Stimulated activated CD4-positive, alpha-beta T cell treated with anti-CD3 and anti-CD28 coated beads, Interleukin-4, amount 100 ng/mL, for 24 hours (primary cell): ENCODE data around the gene FFAR4.

ENCODE experiments used
- DNase-seq: peaks from one replicate; pipeline ENCODE4 v3.0.0-alpha.2; 2020

Gene FFAR4

DNA sequence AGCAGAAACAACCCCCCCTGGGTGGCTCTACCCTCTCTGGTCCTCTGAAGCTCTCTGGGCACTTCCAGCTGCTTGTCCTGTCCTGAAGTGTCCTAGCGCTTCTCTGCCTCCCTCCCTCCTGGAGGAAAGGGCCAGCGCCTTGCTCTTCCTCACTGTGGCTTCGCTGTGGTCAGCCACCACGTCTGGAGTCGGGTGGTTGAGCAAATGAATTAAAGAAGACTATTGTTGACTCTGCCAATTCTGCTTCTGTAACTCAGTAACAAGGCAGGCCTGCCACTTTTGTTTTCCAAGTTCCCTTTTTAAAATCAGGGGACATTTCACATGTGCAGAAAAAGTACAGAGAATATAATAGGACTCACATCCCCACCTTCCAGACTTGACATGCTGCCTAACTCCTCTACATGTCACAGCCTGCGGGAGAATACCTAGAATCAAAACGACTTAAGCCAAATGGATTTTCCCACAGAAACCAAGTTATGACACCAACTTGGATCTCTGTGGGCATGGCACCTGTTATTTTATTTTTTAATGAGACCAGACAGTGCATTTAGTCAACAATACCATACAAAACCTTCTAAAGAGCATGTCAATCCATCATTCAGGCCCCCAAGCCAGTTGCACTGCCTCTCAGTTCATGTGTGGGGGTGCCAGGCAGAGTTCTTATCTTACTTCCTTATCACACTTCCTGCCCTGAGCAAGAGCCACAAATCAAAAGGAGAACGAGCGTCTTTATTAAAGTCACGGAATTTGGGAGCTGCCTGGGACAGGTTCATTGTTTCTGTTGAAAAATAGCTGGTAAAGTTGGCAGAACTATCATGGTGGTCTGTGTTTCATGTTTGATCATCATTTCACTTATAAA is 6.8 kb downstream of the FFAR4 start:
- DNase-seq = no peak

DNA sequence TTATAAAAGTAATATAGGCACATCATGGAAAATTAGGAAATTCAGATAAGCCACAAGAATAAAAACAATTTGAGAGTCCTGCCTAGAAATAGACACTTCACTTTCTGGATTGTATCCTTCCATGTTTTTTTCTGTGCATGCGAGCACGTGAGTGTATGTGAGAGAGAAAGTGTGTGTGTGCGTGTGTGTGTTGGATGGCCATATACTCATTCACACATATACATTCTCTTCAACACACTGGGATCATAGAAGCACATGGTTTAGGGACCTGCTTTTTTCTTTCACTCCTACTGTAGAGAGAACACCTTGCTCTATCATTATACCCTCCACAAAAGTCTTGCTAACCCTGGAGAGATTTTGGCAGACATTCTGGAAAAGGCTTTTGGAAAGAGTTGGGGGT is 7.5 kb downstream of the FFAR4 start:
- DNase-seq = no peak

DNA sequence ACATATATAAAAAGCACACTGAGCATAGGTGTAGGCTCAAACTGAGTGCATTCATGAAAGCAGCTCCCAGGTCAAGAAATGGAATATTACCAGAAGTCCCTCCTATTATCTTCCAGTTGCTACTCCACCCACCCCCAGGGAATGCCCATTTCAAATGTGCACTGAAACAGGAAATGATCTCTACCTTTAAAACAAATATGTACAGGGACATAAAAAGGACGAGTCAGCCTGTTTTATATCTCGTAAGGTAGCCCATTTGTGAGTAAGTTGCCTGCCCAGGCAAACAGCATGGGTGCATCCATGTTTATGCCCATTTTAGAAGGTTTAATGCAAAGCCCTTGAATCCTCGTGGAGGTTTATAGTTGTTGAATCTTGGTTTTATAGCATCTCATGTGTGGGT is 10.4 kb downstream of the FFAR4 start:
- DNase-seq = no peak

DNA sequence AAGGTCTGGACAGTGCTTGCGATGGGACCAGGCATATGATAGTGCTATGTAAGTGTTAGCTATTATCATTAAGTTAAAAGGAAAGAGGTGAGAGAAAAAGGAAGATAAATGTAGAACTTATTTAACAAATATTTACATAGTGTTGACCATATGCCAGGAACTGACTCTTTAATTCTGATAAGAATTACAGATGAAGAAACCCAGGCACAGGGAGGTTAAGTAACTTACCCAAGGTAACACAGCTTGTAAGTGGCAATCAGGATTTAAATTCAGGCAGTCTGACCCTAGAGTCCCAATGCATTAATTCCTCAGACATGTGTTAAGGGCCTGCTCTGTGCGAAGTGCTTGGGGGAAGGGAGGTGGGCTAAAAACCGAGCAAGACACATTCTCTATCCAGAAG is 11.1 kb downstream of the FFAR4 start:
- no peak for DNase-seq

DNA sequence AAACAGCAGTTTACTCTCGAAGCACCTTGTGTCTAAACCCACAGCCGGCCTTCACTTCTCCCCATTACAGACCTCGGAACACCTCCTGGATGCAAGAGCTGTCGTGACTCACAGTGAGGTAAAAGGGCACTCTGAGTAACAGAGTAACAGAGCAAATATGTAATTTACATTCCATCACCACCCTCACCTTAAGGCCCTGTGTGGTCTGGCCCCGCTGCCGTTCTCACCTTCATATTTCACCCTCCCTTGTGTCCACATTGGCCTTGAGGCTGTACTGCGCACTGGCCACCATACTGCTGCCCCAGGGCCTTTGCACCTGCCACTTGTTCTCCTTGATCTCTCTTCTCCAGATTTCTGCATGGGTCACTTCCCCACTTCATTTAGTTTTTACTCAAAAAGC is 12.6 kb downstream of the FFAR4 start:
- no peak for DNase-seq

DNA sequence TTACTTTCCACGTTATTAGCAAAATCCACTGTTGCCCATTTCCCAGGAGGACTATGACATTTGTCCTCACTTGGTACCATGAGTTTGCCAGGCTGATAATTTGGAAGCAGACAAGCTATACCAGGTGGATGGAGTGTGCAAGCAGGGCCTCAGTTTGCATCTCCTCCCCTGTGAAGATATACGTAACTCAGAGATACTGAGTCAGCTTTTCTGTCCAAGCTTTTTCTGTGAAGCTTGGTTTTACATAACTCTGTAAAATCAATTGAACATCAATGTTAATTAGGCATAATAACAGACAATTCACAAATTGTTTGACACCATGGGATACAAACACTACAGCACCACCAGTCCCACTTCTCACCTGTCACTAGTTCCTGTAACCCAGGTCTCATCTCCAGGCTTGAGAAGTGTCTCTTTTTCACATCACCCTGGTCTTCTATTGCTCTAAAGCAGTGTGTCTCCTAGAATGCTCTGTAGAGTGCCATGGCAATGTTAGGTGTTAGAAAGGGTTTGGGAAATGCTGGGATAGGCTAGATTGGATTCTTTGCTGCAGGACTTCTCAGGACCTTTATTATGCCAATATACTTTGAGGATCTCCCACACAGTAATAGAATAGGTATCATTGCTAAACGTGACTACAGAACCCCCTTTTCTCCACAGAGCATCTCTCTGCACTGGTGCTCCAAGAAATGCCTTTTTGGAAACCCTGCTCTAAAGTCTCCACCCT is 13.7 kb downstream of the FFAR4 start:
- no peak for DNase-seq

DNA sequence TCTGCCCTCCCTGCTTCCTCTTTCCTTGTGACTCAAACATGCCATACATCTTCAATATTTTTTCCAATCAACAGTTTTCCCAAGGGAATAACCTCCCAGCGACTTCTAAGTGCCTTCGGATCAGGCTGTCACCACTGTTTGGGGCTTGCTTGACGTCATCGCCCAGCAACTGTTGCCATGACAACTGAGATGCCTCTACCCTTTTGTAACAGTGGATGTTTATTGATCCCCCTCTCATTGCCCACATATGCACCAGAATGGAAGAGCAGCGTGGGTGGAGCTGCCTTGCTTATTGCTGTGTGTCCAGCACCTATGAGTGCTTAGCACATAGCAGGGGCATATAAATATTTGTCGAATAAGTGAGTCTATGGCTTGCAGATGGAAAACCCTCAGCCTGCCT is 14.4 kb downstream of the FFAR4 start:
- DNase-seq = no peak

DNA sequence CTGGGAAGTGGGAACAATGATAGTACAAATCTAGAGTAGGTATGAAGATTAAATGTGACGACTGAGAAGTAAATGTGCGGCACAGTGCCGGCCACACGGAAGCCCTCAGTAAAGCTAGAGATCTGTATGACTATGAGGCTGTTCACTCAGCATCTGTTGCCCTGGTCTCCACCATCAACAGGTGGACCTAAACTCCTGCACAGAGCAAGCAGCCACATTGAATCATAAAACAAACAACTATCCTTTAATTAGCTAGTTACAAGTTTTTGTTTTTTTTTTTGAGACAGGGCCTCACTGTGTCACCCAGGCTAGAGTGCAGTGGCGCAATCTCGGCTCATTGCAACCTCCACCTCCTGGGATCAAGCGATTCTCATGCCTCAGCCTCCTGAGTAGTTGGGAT is 18.0 kb downstream of the FFAR4 start:
- no peak for DNase-seq

DNA sequence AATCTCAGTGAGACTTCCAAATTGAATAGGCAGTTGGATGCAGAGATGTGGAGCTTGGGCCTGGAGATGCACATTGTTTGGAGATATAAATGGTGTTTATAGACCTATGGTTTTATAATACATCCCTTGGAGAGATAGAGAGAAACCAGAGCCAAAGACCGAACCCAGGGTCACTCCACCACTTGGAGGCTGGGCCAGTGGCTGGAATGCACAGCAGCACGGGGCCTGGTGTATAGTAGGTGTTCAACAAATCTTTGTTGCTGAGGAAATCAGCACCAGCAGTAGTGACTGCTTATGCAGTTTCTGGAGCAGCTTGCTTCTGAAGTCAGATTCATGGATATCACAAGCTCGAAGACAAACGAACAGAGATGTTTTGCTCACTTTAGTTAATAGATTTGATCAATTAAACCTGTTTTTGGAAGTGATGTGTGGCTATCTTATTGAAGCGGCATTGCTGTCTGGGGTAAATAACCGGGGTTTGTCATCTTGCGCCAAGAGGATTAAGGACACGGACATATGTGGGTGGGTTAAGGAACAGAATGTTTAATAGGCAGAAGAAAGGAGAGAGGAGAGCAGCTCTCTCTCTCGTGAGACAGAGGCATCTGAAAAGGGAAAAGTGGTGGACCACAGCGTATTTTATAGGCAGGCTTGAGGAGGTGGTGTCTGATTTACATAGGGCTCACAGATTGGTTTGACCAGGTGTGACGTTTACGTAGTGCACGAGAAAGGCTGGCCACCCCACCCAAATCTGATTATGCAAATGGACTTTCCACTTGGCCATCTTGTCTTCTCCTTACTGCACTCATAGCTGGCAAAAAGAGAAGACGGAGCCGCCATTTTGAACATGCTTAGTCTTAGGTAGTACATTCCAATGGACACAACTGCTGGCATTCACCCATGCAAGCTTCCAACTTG is 23.4 kb downstream of the FFAR4 start:
- no peak for DNase-seq

DNA sequence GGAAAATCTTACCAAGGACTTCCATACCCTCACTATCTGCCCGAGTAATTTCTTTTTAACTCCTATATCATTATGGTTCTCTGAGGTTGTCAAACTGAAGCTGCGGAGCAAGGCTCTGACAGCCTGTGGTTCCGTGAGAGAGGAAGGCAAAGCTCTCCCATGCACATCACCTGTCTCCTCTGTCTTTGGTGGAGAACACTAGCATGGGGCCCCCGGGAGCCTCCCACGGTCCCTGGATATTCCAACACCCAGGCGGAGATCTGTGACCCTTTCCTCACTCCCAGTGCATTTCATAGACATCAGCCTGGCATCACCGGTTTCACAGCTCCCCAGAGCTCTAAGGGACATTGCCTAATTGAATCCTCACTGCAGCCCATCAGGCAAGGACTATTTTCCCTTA is 24.2 kb downstream of the FFAR4 start:
- DNase-seq = no peak

DNA sequence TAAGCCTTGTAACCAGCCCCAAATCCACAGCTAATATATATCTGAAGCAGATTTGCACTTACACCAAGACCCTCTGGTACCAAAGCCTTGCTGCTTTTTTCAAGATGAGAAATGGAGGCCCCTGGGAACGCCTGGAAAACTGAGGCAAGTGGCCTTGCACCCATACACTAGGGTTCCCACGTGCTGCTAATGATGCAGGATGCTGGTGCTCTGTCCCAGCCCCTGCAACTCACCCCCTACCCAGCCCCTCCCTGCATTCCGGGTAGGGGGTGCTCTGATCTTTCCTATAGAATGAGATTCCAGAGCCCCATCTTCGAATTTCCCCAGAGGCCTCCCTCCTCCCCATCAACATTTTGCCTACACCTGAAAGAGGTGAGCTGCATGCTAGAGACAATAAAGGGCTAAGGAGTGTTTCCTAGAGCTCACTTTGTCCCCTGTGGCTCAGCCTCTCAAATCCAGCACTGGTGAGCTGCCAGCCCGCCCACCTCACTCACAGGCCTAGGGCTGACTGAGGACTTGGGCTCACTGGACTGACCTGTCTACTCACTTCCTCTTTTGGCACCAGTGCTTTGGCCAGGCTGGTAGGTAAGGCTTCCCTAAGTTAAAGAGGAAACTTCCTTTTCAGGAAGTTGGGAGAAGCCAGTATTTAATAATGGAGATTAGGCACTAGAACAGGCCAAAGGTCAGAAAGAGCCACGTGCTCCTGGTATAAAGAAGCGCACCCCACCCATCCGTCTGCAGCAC is 24.8 kb downstream of the FFAR4 start:
- DNase-seq = no peak

DNA sequence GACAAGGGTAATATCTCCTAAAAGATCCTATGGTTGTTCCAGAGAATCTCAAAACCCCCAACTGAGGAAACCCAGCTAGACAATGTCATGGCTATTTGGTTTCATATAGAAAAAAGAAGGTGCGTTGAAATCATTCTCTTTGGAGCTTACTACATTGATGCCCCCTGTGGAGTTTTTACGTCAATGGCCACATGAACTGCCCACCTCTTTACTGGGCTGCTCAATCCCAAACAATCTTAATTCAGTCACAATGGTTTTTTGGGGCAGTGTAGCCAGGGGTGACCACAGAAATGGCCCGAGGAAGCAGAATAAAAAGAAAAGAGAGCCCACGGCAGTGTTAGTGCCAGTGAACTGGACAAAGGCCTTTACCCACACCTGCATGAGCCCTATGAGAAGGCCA is 26.8 kb downstream of the FFAR4 start:
- no peak for DNase-seq

DNA sequence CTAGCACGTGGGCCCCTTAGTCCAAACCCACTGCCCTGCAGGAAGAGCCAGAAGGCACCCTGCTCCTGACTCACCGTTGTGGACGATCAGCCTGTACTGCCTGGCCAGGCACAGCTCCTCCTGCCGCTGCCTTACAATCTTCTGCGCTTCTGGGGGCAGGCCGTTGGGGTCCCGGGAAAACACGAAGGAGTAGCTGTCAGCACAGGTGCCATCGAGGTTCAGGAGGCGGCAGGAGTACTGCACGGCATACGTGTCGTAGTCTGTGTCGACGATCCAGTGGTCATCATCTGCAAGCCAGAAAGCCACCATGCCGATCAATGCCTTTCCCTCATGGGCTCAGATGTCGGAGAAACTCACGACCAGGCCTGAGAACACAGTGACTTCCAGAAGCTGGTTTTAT is 27.3 kb downstream of the FFAR4 start:
- no peak for DNase-seq

DNA sequence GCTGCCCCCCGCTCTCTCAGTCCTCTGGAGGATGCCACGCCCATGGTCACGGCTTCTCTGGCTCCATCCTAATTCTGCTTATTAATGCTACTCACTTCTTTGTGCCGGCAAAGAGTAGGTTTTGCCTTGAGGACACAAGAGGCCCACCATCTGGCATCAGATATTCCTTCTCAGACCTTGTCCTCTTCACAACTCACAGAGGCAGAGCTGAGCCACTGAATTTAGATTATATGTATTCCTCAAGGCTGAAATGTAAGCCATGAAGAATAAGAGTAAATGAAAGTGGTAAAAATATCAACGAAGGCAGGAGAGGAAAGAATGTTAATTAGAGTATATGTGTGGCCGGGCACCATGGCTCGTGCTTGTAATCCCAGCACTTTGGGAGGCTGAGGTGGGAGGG is 28.1 kb downstream of the FFAR4 start:
- DNase-seq = no peak

DNA sequence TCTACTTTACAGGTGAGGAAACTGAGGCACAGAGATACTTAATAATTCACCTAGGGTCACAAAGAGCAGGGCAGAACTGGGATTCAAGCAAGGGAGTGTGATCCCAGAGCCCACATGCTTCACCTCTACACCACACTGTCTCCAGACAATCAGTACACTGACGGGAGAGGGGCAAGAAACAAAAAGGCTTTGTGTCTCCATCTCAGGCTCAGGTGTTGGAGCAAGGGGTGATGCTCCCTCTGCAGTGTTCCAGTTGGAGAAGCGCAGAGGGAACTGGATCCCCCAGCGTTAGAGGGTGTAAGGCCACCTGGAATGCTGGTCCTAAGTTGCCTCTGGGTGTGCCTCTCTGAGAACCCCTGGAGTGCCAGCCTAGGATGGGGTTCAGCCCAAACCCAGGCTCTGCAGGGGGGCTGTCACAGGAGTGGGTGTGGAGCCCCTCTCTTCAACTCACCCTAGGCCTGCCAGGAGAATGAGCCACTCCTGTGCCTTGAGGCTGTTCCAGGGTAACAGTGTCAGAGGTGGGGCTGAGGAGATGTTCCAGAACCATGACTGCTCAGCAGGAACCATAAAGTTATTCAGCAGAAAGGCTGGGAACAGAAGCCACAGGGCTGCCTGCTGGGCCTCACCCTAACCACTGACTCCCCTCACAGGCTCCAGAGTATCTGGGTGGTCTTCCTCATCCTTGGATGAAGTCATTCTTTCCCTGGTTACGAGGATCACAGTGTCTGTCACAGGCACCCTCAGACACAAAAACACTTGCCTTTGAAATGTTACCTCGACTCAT is 29.1 kb downstream of the FFAR4 start:
- DNase-seq = no peak

DNA sequence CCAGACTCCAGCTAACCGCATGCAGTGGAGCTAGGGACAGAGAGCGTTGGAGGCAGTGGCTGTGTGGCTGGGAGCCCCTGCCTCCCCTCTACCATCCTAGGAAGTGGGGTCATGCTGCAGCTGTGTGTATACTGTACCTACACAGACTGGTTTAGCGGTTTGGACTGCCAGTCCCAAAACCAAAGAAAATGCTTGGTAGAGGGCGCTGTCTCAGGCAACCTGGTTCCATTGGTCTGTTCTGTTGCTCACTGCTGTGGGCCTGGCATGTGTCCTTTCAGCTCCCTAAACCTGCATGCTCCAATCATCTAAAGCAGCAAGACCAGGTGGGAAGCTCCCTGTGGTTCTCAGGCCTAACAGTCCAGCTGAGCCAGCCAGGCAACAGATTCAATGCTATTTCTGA is 30.1 kb downstream of the FFAR4 start:
- no peak for DNase-seq

DNA sequence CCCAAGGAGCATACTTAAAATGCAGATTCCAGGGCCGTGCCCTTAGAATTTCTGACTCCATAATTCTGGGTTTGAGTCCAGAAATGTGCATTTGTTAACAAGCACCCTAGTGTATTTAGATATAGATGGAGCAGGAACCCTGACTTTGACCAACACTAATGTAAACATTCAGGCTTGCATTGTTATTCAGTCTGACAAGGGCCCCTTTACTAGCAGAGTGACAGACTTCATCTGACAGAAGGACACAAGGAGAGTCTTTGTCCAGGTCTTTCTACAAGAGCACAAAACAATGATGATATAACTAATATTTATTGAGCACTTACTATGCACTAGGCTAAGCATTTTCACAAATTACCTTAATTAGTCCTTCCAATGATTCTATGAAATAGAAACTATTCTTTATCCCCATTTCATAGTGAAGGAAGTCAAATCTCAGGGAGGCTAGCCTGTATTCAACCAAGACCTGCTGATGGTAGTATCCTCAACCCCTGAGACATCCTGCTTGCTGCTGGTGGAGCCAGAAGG is 30.7 kb downstream of the FFAR4 start:
- no peak for DNase-seq

DNA sequence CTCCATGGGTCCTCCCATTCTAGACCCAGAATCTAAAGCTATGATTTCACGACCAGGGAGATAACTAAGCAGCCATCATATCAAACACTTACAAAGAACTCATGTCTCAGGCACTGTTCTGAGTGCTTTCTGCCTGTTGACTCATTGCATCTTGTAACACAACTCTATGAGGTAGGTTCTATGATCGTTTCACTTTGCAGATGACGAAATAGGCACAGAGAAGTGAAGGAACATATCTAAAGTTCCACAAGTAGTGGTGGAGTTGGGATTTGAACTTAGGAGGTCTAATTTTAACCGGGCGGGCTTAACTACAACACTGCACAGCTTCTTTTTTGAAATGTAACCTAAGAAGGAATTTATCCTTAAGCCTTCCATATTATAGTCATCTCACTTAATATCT is 31.7 kb downstream of the FFAR4 start:
- no peak for DNase-seq

DNA sequence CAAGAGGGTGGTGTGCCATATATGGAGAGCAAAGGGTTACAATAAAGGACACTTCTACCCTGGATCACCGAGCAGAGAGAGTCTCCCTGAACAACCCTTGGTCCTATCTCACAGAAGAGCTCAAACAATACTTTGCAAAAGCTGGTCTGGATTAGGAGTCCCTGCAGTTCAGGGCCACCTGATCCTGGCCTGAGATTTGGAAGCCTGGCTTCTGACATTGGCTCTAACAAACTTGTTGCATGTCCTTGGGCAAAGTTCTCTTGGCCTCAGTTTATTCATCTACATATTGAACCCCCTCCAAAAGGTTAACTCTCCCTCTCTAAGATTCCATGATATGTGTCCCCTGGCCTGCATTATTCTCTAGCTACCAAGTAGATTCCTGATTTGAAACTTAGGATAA is 32.9 kb downstream of the FFAR4 start:
- no peak for DNase-seq

DNA sequence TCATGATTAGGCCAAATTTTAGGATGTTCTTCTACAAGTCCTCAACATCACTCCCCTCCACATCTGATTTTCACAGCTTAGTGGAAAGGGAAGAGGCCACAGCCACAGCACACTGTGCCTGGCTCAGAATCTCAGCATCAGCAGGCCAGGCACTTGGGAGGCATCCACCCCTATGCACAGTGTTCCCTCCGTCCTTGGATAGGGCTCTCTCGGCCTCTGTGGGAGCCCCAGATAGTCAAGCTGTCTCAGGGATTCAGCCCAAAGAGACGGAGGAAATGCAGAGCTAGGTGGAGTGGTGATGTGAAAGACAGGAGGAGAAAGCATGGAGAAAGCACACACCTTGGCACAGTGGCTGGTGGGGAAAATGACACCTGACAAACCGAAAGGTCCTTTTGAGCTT is 33.3 kb downstream of the FFAR4 start:
- no peak for DNase-seq

DNA sequence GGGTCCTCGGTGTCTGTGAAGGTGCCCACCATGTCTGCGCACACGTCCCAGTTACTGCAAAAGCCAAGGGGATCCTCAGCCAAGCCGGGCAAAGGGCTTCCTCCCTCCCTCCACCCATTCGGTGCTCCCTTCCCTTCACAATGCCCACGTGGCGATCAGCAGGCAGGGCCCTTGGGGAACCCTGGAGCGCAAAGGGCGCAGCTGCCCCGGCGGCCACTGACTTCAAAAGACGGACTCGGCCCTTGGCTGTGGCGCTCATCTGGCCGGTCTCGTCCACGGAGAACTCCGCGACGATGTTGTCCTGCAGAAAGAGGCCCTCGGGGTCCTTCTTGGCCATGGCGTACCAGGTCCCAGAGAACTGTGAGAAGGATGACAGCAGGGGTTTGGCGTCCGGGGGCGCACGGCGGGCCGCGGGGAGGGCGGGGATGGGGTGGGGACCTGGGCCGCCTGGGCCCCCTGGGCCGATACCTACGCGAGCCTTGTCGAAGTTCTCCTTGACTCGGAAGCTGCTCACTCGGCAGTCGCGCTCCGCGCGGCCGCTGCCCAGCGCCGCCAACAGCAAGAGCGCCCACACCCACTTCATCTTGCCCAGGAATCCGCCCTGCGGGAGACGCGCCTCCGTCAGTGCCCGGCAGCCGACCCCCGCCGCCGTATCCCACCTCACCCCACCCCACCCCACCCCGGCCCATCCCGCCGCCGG is 34.1 kb downstream of the FFAR4 start:
- no peak for DNase-seq
